Measurements from ENCODE around the gene PDE1A. TPM values are rescaled to one million over a fixed set of nuclear protein-coding genes. Genes with fewer than 3 reads are reported as not detected.

The PDE1A gene
- total RNA-seq, 1 experiment from 2014 or later, result not detected

DNA sequence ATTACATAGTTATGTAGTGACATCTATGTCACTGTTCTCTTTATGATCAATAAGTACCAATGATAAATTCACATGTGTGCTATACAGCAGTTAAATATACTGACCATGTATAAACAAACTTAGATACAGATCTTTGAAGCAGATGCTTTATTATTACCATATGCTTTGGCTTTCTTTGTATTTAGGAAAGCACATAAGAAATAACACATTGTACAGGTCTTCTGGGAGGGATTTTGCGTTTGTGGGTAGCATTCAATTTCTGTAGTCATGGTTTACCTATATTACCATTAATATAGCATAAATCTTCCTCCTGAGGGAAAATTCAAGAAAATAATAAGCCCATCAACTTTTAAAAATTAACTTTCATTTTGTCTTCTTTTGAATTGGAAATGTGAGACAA, 1.6 kb upstream of the PDE1A start:
- peaks cover 4% of the 10 kb centered on the region for H3K27me3 Mint-ChIP-seq (ENCODE audit: insufficient read depth, unreplicated experiment)
- H3K27ac Mint-ChIP-seq (ENCODE audit: unreplicated experiment), result no peak overlapping the region

DNA sequence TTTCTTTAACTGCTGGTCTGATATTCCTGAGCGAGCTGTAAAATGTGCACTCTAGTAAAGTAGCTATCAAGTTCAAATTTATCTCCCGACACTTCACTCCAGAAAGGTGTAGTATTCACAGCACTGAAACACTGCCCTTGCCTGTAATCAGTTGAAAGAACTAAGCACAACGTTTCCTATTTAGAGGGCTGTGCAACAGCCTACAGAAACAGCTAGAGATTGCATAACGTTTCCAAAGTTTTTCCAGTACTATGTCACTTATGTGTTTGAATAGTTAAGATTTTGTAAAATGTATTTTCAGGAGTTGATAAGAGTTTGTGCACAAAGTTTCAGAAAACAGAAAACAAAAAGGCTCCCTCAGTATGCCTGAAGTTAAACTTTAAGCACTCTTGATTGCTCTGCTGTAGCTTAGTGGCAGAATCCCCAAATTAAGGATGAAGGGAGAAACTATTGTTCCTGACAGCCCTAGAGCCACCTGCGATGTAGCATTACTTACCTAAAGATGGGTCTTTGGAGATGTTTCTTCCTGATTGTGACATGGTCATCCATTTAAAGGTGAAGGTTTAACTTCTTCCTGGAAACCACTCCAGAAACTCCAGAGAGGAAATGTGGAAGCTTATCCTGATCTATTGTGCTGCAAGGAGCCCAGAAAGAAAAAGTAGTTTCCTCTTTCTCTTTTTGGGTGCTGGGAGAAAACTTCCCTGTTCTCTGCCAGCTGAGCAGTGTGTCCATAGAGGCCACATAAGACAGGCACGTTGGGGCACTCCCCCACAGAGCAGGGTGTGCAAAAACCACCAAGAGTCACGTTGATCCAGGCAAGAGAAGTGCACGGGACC, 536 bp downstream of the PDE1A start:
- Histone ChIP-seq H3K4me3 (ENCODE audit: low read depth, low read length) (no peak overlapping the region), H3K27me3 (replicated peaks; ENCODE audit: control insufficient read depth, insufficient read depth, low read length) (no peaks in the 10 kb centered on the region), H3K4me1 (no peaks in the 10 kb centered on the region), H3K36me3 (ENCODE audit: control insufficient read depth, insufficient read depth, low read length) (no peaks in the 10 kb centered on the region), H3K9me3 (no peaks in the 10 kb centered on the region)
- no peaks in the 10 kb centered on the region for H3K4me1 Mint-ChIP-seq (ENCODE audit: low read depth, unreplicated experiment)
- TF ChIP-seq, protein P1, sequence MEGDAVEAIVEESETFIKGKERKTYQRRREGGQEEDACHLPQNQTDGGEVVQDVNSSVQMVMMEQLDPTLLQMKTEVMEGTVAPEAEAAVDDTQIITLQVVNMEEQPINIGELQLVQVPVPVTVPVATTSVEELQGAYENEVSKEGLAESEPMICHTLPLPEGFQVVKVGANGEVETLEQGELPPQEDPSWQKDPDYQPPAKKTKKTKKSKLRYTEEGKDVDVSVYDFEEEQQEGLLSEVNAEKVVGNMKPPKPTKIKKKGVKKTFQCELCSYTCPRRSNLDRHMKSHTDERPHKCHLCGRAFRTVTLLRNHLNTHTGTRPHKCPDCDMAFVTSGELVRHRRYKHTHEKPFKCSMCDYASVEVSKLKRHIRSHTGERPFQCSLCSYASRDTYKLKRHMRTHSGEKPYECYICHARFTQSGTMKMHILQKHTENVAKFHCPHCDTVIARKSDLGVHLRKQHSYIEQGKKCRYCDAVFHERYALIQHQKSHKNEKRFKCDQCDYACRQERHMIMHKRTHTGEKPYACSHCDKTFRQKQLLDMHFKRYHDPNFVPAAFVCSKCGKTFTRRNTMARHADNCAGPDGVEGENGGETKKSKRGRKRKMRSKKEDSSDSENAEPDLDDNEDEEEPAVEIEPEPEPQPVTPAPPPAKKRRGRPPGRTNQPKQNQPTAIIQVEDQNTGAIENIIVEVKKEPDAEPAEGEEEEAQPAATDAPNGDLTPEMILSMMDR (IDR thresholded peaks at IDR 0.05; ENCODE audit: insufficient read depth in 1 of 2, low read depth in 1 of 2, low read length in 1 of 2, severe bottlenecking in 1 of 2, unreplicated experiment in 1 of 2), result no peak
- no peak overlapping the region for H3K27ac Mint-ChIP-seq (ENCODE audit: unreplicated experiment)
- no peak for DNase-seq
- H3K36me3 Mint-ChIP-seq (ENCODE audit: insufficient read depth, unreplicated experiment), result no peaks in the 10 kb centered on the region
- intact Hi-C loops (cut with micrococcal nuclease; ENCODE audit: unreplicated experiment), result no loop called here
- H3K4me3 Mint-ChIP-seq (ENCODE audit: unreplicated experiment), result no peak overlapping the region
- H3K9me3 Mint-ChIP-seq (ENCODE audit: unreplicated experiment), result no peaks in the 10 kb centered on the region
- CTCF ChIA-PET, result no interaction called here
- POLR2A ChIA-PET, result no interaction called here
- no TSS peak for BruUV-seq (replicated peaks)
- H3K27me3 Mint-ChIP-seq (ENCODE audit: insufficient read depth, unreplicated experiment), result no peaks in the 10 kb centered on the region

More for the DNA sequence above, 1.6 kb upstream of the PDE1A start:
- Histone ChIP-seq H3K27me3 (replicated peaks; ENCODE audit: control insufficient read depth, insufficient read depth, low read length) (no peaks in the 10 kb centered on the region), H3K9me3 (no peaks in the 10 kb centered on the region), H3K36me3 (ENCODE audit: control insufficient read depth, insufficient read depth, low read length) (no peaks in the 10 kb centered on the region), H3K4me3 (ENCODE audit: low read depth, low read length) (no peak overlapping the region), H3K4me1 (no peaks in the 10 kb centered on the region)
- H3K9me3 Mint-ChIP-seq (ENCODE audit: unreplicated experiment), result no peaks in the 10 kb centered on the region
- no peaks in the 10 kb centered on the region for H3K36me3 Mint-ChIP-seq (ENCODE audit: insufficient read depth, unreplicated experiment)
- H3K4me1 Mint-ChIP-seq (ENCODE audit: low read depth, unreplicated experiment), result no peaks in the 10 kb centered on the region
- no TSS peak for BruUV-seq (replicated peaks)
- intact Hi-C loops (cut with micrococcal nuclease; ENCODE audit: unreplicated experiment), result no loop called here
- no peak overlapping the region for H3K4me3 Mint-ChIP-seq (ENCODE audit: unreplicated experiment)
- CTCF ChIA-PET, result no interaction called here
- no peak for DNase-seq
- POLR2A ChIA-PET, result no interaction called here
- TF ChIP-seq, protein P1 (IDR thresholded peaks at IDR 0.05; ENCODE audit: insufficient read depth in 1 of 2, low read depth in 1 of 2, low read length in 1 of 2, severe bottlenecking in 1 of 2, unreplicated experiment in 1 of 2), result no peak

DNA sequence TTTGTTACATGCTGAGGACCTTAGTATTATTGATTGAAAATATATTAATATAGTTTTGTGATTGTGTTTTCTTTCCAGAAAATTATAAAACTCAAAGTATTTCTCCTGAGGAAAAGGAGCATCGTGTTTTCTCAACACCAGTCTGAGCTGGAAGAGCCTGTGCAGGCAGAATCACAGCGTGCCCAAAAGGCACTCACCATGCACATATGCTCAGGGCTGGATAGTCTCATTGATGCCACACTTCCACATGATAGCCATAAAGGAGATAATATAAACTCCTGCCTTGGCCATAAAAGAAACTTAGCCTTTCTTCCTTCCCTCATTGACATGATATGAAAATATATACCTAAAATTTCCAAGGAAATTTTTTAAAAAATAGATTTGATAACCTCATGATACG, 4.0 kb downstream of the PDE1A start:
- Histone ChIP-seq H3K9me3 (no peaks in the 10 kb centered on the region), H3K27me3 (replicated peaks; ENCODE audit: control insufficient read depth, insufficient read depth, low read length) (no peaks in the 10 kb centered on the region), H3K4me1 (no peaks in the 10 kb centered on the region), H3K36me3 (ENCODE audit: control insufficient read depth, insufficient read depth, low read length) (no peaks in the 10 kb centered on the region), H3K4me3 (ENCODE audit: low read depth, low read length) (no peak overlapping the region)
- ChIA-PET POLR2A (no interaction called here), CTCF (no interaction called here)
- no peaks in the 10 kb centered on the region for H3K4me1 Mint-ChIP-seq (ENCODE audit: low read depth, unreplicated experiment)
- no TSS peak for BruUV-seq (replicated peaks)
- TF ChIP-seq, protein P1 (IDR thresholded peaks at IDR 0.05; ENCODE audit: insufficient read depth in 1 of 2, low read depth in 1 of 2, low read length in 1 of 2, severe bottlenecking in 1 of 2, unreplicated experiment in 1 of 2), result no peak
- H3K4me3 Mint-ChIP-seq (ENCODE audit: unreplicated experiment), result no peak overlapping the region
- no peak for DNase-seq
- no peak overlapping the region for H3K27ac Mint-ChIP-seq (ENCODE audit: unreplicated experiment)
- no peaks in the 10 kb centered on the region for H3K27me3 Mint-ChIP-seq (ENCODE audit: insufficient read depth, unreplicated experiment)
- intact Hi-C loops (cut with micrococcal nuclease; ENCODE audit: unreplicated experiment), result no loop called here
- no peaks in the 10 kb centered on the region for H3K36me3 Mint-ChIP-seq (ENCODE audit: insufficient read depth, unreplicated experiment)
- H3K9me3 Mint-ChIP-seq (ENCODE audit: unreplicated experiment), result no peaks in the 10 kb centered on the region
